PFSK-1 (cell line): ENCODE results near the gene RBM26.

Experiments
- FOXP2 ChIP-seq: optimal IDR thresholded peaks from 2 replicates; pipeline ENCODE3; 2011; ENCODE audit warnings: borderline replicate concordance, control low read depth, inconsistent platforms; ENCODE audit not compliant: insufficient read depth; ENCODE audit errors: extremely low read length, extremely low read depth
- POLR2AphosphoS5 ChIP-seq: IDR thresholded peaks from 2 replicates; pipeline ENCODE4 v1.6.1; 2012; ENCODE audit warnings: low read depth, mild to moderate bottlenecking, control low read depth, low read length, moderate library complexity
- SIN3A ChIP-seq: IDR thresholded peaks from 2 replicates; pipeline ENCODE4 v1.6.1; 2012; ENCODE audit warnings: mild to moderate bottlenecking, low read length, moderate library complexity, borderline replicate concordance; ENCODE audit not compliant: insufficient read depth
- TAF1 ChIP-seq: IDR thresholded peaks from 2 replicates; pipeline ENCODE4 v1.6.1; 2012; ENCODE audit warnings: low read length, control low read depth, borderline replicate concordance; ENCODE audit not compliant: insufficient read depth
- TF ChIP-seq, protein P1 (sequence below), 2 experiments: IDR thresholded peaks; 2 replicates each; pipeline versions ENCODE4 v1.6.1 to v1.8.0; 2011 to 2012; ENCODE audit warnings: low read depth in 2 of 2, low read length in 2 of 2, control low read depth in 1 of 2, inconsistent platforms in 1 of 2, mild to moderate bottlenecking in 1 of 2, moderate library complexity in 1 of 2; ENCODE audit not compliant: insufficient read depth in 1 of 2

RBM26 gene

DNA sequence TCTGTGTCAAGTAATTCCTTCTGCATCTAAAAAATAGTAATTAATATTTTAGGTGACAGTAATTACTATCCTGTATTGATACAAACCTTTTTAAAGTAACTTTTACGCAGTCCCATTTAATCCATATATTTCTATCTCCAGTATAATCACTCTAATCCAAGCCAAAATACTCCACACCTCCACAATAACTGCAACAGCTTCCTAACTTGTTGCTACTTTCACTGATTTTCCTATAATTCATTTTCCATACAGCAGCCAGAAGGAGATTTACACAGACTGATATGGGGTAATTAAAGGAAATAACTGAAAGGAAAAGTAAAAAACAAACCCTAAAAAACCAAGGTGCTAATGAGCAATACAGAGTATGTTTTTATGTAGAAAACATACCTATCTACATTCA lies 64.9 kb downstream of the RBM26 start:
- TF ChIP-seq FOXP2 (no peak), POLR2AphosphoS5 (no peak), SIN3A (no peak), TAF1 (no peak)
- TF ChIP-seq, protein P1, sequence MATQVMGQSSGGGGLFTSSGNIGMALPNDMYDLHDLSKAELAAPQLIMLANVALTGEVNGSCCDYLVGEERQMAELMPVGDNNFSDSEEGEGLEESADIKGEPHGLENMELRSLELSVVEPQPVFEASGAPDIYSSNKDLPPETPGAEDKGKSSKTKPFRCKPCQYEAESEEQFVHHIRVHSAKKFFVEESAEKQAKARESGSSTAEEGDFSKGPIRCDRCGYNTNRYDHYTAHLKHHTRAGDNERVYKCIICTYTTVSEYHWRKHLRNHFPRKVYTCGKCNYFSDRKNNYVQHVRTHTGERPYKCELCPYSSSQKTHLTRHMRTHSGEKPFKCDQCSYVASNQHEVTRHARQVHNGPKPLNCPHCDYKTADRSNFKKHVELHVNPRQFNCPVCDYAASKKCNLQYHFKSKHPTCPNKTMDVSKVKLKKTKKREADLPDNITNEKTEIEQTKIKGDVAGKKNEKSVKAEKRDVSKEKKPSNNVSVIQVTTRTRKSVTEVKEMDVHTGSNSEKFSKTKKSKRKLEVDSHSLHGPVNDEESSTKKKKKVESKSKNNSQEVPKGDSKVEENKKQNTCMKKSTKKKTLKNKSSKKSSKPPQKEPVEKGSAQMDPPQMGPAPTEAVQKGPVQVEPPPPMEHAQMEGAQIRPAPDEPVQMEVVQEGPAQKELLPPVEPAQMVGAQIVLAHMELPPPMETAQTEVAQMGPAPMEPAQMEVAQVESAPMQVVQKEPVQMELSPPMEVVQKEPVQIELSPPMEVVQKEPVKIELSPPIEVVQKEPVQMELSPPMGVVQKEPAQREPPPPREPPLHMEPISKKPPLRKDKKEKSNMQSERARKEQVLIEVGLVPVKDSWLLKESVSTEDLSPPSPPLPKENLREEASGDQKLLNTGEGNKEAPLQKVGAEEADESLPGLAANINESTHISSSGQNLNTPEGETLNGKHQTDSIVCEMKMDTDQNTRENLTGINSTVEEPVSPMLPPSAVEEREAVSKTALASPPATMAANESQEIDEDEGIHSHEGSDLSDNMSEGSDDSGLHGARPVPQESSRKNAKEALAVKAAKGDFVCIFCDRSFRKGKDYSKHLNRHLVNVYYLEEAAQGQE (IDR thresholded peaks at IDR 0.05; ENCODE audit: insufficient read depth in 1 of 2, low read depth in 2 of 2, low read length in 2 of 2) = no peak

DNA sequence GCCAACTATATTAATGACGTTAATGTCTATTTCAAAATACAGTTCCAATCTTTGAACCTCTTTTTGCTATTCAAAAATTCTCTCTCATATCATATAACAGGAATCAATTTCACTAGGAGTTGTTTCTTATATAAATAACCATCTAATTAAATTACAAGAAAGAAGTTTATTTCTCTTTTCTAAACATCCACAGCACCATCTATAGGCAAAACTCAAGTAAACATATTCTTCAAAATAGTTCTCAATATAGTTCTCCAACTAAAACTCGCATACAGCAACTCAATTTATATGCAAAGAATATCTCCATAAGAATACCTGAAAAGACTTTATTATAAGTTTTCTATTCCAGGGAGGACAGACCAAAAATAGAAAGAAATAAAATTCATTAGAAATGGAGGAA lies 65.6 kb downstream of the RBM26 start:
- TF ChIP-seq POLR2AphosphoS5 (no peak), TAF1 (no peak), FOXP2 (no peak), SIN3A (no peak)
- TF ChIP-seq, protein P1 (IDR thresholded peaks at IDR 0.05; ENCODE audit: insufficient read depth in 1 of 2, low read depth in 2 of 2, low read length in 2 of 2) = no peak

DNA sequence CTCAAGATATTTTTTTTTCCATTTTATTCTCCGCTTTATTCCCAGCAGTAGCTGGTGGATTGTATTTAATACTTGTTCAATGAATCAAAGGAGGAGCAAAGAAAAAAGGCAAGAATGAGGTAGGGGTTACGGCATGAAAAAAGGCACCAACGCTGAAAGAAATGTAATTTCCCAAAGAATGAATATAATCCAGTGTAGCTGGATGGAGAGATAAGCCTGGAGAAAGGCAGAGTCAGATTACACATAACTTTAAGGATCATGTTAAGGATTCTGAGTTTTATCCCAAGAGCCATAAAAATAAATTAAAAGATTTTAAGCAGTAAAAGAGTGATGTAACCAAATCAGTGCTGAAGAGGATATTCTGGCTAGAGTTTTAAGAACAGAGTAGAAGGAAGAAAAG lies 67.7 kb downstream of the RBM26 start:
- TF ChIP-seq POLR2AphosphoS5 (no peak), TAF1 (no peak), SIN3A (no peak), FOXP2 (no peak)
- TF ChIP-seq, protein P1 (IDR thresholded peaks at IDR 0.05; ENCODE audit: insufficient read depth in 1 of 2, low read depth in 2 of 2, low read length in 2 of 2) = no peak

DNA sequence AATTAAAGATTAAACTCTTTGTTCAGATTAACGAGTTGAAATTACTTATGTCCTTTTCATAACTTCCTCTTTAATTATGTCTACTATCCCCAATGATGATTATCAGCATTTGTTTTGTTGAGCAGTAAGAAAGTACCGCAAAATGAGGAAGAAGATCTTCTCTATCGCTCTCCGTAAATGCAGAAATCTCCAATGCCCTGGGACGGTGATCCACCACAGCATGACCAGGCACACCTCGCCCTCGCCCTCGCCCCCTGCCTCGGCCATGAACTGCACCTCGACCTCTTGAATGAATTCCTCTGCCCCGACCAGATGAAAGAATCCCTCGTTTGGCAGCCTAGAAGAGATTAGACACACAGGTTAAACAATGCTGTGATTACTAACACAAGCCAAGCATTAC lies 69.1 kb downstream of the RBM26 start:
- TF ChIP-seq FOXP2 (no peak), POLR2AphosphoS5 (no peak), SIN3A (no peak), TAF1 (no peak)
- TF ChIP-seq, protein P1 (IDR thresholded peaks at IDR 0.05; ENCODE audit: insufficient read depth in 1 of 2, low read depth in 2 of 2, low read length in 2 of 2) = no peak

DNA sequence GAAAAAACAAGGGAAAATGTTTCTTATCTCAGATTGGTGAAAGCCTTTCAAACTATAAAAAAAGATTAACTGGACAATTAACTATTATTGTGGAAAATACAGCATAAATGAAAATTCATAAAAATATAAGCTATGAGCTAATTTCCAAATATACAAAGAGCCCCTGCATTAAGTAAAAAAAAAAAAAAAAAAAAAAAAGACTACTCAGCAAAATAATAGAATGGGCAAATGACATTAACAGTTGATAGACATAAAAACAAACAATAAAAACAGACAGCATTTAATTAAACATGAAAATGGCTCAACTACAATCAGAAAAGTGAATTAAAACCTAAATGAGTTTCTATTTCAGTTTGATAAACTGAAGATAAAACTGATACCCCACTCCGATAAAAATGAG lies 77.5 kb downstream of the RBM26 start:
- no peak for TF ChIP-seq FOXP2
- TF ChIP-seq SIN3A = no peak
- TF ChIP-seq, protein P1 (IDR thresholded peaks at IDR 0.05; ENCODE audit: insufficient read depth in 1 of 2, low read depth in 2 of 2, low read length in 2 of 2) = no peak
- no peak for TF ChIP-seq TAF1
- TF ChIP-seq POLR2AphosphoS5 = no peak
